IPS-18a (cell line): ENCODE data around the gene CIDEB.

Source experiments
- H3K27ac ChIP-seq: one replicate; pipeline ENCODE4 v1.5.1; 2013; ENCODE audit warnings: low read length
- H3K27me3 ChIP-seq: one replicate; pipeline ENCODE4 v1.6.1; 2013; ENCODE audit warnings: mild to moderate bottlenecking, low read length; ENCODE audit not compliant: control insufficient read depth, insufficient read depth
- H3K36me3 ChIP-seq: one replicate; pipeline ENCODE4 v1.6.1; 2013; ENCODE audit warnings: low read depth, low read length; ENCODE audit not compliant: control insufficient read depth
- H3K4me1 ChIP-seq: one replicate; pipeline ENCODE4 v1.6.1; 2013; ENCODE audit warnings: low read depth, low read length; ENCODE audit not compliant: control insufficient read depth
- H3K4me3 ChIP-seq: one replicate; pipeline ENCODE4 v1.5.1; 2013; ENCODE audit warnings: low read length
- H3K9ac ChIP-seq: one replicate; pipeline ENCODE4 v1.6.1; 2013; ENCODE audit warnings: mild to moderate bottlenecking, low read length, moderate library complexity
- H3K9me3 ChIP-seq: one replicate; pipeline ENCODE4 v1.6.1; 2013; ENCODE audit warnings: low read depth, low read length; ENCODE audit not compliant: control insufficient read depth

Gene CIDEB

GRCh38 chr14:24279301-24280186, 28.2 kb downstream of the CIDEB start:
- Histone ChIP-seq H3K9ac (no peak overlapping the region), H3K4me1 (no peaks in the 10 kb centered on the region), H3K27ac (no peak overlapping the region), H3K36me3 (no peaks in the 10 kb centered on the region), H3K9me3 (no peaks in the 10 kb centered on the region), H3K4me3 (no peak overlapping the region), H3K27me3 (no peaks in the 10 kb centered on the region)

- H3K27me3 ChIP-seq: no peaks in the 10 kb centered on the region
- no peaks in the 10 kb centered on the region for H3K9me3 ChIP-seq
- no peak overlapping the region for H3K4me3 ChIP-seq
- no peak overlapping the region for H3K27ac ChIP-seq
- H3K36me3 ChIP-seq: no peaks in the 10 kb centered on the region
- H3K4me1 ChIP-seq: no peaks in the 10 kb centered on the region
- H3K9ac ChIP-seq: no peak overlapping the region
Observed at GRCh38 chr14:24278424-24278823, 29.4 kb downstream of the CIDEB start.

DNA sequence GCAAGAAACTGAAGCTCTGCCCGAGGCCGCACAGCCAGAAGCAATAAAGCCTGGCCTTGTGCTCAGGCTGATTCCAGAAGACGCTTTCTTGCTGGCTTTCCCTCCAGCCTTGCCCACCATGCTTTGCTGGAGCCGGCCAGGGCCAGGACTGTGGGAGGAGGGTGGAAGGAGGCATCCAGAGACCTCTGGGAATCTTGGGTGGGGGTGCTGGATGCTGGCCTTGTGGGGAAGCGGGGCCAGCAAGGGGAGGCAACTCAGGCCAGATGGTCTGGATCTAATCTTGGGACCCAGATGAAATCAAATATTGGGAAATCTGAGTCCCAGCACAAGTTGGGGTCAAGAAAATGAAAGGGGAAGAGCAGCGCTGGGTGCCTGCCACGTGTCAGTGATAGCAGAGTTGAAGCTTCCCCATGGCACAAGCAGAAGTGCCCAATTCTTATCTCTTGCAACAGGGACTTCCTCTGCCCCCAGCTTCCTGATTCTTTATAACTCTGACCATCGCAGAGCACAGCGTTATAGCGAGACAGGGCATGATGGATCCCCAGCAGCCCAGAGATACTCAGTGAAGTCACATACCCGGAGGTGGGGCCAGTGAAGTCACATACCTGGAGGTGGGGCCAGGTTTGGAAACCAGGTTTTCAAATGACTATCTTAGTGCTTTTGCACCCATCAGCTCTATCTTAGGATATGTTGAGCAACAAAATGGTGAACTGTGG, 30.0 kb downstream of the CIDEB start:
- no peak overlapping the region for H3K9ac ChIP-seq
- H3K9me3 ChIP-seq: no peaks in the 10 kb centered on the region
- H3K27ac ChIP-seq: no peak overlapping the region
- H3K4me3 ChIP-seq: no peak overlapping the region
- H3K4me1 ChIP-seq: no peaks in the 10 kb centered on the region
- H3K27me3 ChIP-seq: no peaks in the 10 kb centered on the region
- no peaks in the 10 kb centered on the region for H3K36me3 ChIP-seq

GRCh38 chr14:24277071-24277470, 30.7 kb downstream of the CIDEB start:
- no peak overlapping the region for H3K4me3 ChIP-seq
- H3K36me3 ChIP-seq: no peaks in the 10 kb centered on the region
- H3K4me1 ChIP-seq: no peaks in the 10 kb centered on the region
- H3K9me3 ChIP-seq: no peaks in the 10 kb centered on the region
- no peak overlapping the region for H3K27ac ChIP-seq
- H3K9ac ChIP-seq: no peak overlapping the region
- H3K27me3 ChIP-seq: no peaks in the 10 kb centered on the region

DNA sequence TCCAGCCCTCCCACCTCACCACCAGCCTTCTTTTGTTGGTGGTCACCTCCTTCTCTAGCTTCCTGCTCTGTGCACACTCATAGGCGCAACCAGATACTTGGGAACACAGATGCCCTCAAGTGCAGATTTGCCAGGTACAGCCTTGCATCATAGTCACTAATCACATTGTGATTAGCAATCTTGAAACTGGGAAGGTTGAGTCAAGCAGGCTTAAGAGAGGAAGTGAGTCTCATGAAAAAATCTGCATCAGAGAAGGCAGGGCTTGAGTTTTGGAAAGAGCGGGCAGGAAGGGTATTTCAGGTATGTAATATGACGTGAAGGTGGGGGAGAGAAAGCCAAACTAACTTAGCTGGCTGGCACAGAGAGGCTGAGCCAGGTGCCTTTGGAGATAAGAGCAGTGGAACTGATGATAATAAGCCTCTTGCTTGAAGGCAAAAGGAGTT, 33.7 kb downstream of the CIDEB start:
- no peaks in the 10 kb centered on the region for H3K9me3 ChIP-seq
- H3K36me3 ChIP-seq: no peaks in the 10 kb centered on the region
- no peak overlapping the region for H3K4me3 ChIP-seq
- H3K9ac ChIP-seq: no peak overlapping the region
- H3K27me3 ChIP-seq: no peaks in the 10 kb centered on the region
- H3K27ac ChIP-seq: no peak overlapping the region
- no peaks in the 10 kb centered on the region for H3K4me1 ChIP-seq

GRCh38 chr14:24273422-24273998, 34.3 kb downstream of the CIDEB start:
- no peak overlapping the region for H3K9ac ChIP-seq
- H3K27me3 ChIP-seq: no peaks in the 10 kb centered on the region
- no peaks in the 10 kb centered on the region for H3K4me1 ChIP-seq
- H3K36me3 ChIP-seq: no peaks in the 10 kb centered on the region
- H3K27ac ChIP-seq: no peak overlapping the region
- no peak overlapping the region for H3K4me3 ChIP-seq
- H3K9me3 ChIP-seq: no peaks in the 10 kb centered on the region

DNA sequence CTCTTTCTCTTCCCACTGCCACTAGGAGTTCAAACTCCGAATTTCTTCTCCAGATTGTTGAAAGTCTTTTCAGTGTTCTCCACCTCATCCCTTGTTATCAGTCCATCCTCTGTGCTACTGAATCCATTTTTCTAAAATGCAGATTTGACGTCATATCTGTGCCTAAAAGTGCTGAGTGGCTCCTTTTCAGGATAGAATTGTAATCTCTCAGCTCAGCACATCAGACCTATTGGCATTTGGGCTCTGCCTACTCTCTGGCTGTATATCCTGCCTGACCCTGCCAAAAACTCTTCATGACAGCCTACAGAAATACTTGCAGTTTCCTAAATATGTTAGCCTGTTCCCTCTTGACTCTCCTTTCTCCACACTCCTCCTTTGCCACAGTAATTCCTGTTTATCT, 35.3 kb downstream of the CIDEB start:
- no peaks in the 10 kb centered on the region for H3K9me3 ChIP-seq
- H3K36me3 ChIP-seq: no peaks in the 10 kb centered on the region
- no peaks in the 10 kb centered on the region for H3K27me3 ChIP-seq
- H3K4me3 ChIP-seq: no peak overlapping the region
- H3K4me1 ChIP-seq: no peaks in the 10 kb centered on the region
- no peak overlapping the region for H3K9ac ChIP-seq
- H3K27ac ChIP-seq: no peak overlapping the region

DNA sequence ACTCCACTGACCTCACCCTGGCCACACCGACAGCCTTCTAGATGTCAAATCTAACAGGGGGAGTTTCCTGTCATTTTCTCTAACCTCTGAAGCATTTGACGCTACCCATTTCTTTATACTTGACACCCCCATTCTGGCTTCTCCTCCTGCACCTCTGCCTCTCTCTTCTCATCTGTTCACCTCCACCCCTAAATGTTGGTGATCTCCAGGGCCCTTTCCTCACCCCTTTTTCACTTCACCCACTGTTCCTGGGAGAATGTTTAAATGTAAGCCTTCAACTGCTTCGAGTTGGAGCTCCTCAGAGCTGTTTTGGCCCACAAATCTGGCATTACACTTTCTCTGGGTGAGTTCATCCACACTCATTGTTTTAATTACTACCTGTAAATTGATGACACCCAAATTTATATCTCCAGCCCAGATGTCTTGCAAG, 35.9 kb downstream of the CIDEB start:
- Histone ChIP-seq H3K36me3 (peaks cover 4% of the 10 kb centered on the region), H3K27ac (no peak overlapping the region), H3K9ac (peak overlapping the region; percentile 95), H3K27me3 (no peaks in the 10 kb centered on the region), H3K4me3 (peak overlapping the region; percentile 95), H3K4me1 (no peaks in the 10 kb centered on the region), H3K9me3 (no peaks in the 10 kb centered on the region)

GRCh38 chr14:24271134-24271833, 36.5 kb downstream of the CIDEB start, which contains the start of gene RABGGTA:
RABGGTA (minus strand) TSS chr14:24271597; CDS start chr14:24271115, 482 bp downstream.
- peak within 1 kb of the TSS; percentile 95 for H3K4me3 ChIP-seq
- H3K27ac ChIP-seq: peak within 1 kb of the TSS; percentile 89

GRCh38 chr14:24270537-24271133, 37.1 kb downstream of the CIDEB start:
- H3K27me3 ChIP-seq: no peaks in the 10 kb centered on the region
- H3K27ac ChIP-seq: peak overlapping the region; percentile 89
- H3K9ac ChIP-seq: peak overlapping the region; percentile 95
- H3K4me3 ChIP-seq: peak overlapping the region; percentile 95
- no peaks in the 10 kb centered on the region for H3K9me3 ChIP-seq
- peaks cover 9% of the 10 kb centered on the region for H3K36me3 ChIP-seq
- no peaks in the 10 kb centered on the region for H3K4me1 ChIP-seq

More at GRCh38 chr14:24271134-24271833, 36.5 kb downstream of the CIDEB start, which contains the start of gene RABGGTA:
- Histone ChIP-seq H3K27me3 (no peaks in the 10 kb centered on the region), H3K36me3 (peaks cover 9% of the 10 kb centered on the region), H3K9me3 (no peaks in the 10 kb centered on the region), H3K9ac (peak within 1 kb of the TSS; percentile 95), H3K4me1 (no peaks in the 10 kb centered on the region)
